ENCODE measurements around the gene MORN3. TPM values are rescaled to one million over a fixed set of nuclear protein-coding genes. Genes with fewer than 3 reads are reported as not detected.
A peak's percentile ranks its signal among the peaks of the same experiment; 100 is the strongest.

MORN3 gene
- total RNA-seq, 2 donors from 2014 or later, result not detected

- Histone ChIP-seq H3K4me1 (peaks cover 6% of the 10 kb centered on the region), H3K36me3 (no peaks in the 10 kb centered on the region), H3K9me3 (no peaks in the 10 kb centered on the region), H3K9ac (ENCODE audit: low read depth in 2 of 2, low read length in 2 of 2) (peak overlapping the region in 1 of 2 donors; percentile 32), H3K27me3 (no peaks in the 10 kb centered on the region), H3K27ac (peak overlapping the region; percentile 22), H3K4me3 (no peak overlapping the region)
- intact Hi-C loops (cut with DNase I), result no loop called here
- no peak for TF ChIP-seq CTCF (IDR thresholded peaks at IDR 0.05)
- DNase-seq, result peak; percentile 69
Measured at GRCh38 chr12:121600702-121601336, 68.6 kb downstream of the MORN3 start.

Other genes with a start within 250 kb of the MORN3 start
- gene KDM2B, start 88.6 kb downstream of the MORN3 start, total RNA-seq, result 10 to 100 TPM; 14.7 to 24.5 TPM
- 10 to 100 TPM; 14.6 to 23.5 TPM for gene ORAI1, start 43.1 kb downstream of the MORN3 start, total RNA-seq
- 1 to 10 TPM; 3.9 to 6.5 TPM for gene TMEM120B, start 43.1 kb upstream of the MORN3 start, total RNA-seq
- 10 to 100 TPM; 58.0 to 74.5 TPM for gene RHOF, start 124.0 kb upstream of the MORN3 start, total RNA-seq
- 10 to 100 TPM; 20.4 to 25.4 TPM for gene SETD1B, start 134.4 kb upstream of the MORN3 start, total RNA-seq
- gene HPD, start 189.2 kb upstream of the MORN3 start, total RNA-seq, result under 1 TPM; 0.27 to 0.91 TPM
- 10 to 100 TPM; 46.1 to 68.3 TPM for gene PSMD9, start 219.1 kb upstream of the MORN3 start, total RNA-seq
- gene CFAP251, start 248.9 kb upstream of the MORN3 start, total RNA-seq, result under 1 TPM; 0.64 to 0.93 TPM